Fibroblast of peridontal ligament (primary cell): ENCODE results near the gene CARS1.
"Not testable (repeated sequence)": the region's sequence is repeated elsewhere in the genome, so short reads cannot be mapped to it uniquely, and the experiment has no call there.

Experiments used
- DNase-seq: peaks from one replicate; pipeline ENCODE4 v3.0.0-alpha.2; 2010; ENCODE audit errors: extremely low read depth

CARS1 gene

DNA sequence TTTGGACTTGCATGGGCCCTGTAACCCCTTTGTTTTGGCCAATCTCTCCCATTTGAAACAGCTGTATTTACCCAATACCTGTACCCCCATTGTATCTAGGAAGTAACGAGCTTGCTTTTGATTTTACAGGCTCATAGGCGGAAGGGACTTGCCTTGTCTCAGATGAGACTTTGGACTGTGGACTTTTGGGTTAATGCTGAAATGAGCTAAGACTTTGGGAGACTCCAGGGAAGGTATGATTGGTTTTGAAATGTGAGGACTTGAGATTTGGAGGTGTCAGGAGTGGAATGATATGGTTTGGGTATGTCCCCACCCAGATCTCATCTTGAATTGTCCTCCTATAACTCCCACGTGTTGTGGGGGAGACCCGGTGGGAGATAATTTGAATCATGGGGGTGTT, 6.2 kb upstream of the CARS1 start:
- DNase-seq: not testable (repeated sequence)

DNA sequence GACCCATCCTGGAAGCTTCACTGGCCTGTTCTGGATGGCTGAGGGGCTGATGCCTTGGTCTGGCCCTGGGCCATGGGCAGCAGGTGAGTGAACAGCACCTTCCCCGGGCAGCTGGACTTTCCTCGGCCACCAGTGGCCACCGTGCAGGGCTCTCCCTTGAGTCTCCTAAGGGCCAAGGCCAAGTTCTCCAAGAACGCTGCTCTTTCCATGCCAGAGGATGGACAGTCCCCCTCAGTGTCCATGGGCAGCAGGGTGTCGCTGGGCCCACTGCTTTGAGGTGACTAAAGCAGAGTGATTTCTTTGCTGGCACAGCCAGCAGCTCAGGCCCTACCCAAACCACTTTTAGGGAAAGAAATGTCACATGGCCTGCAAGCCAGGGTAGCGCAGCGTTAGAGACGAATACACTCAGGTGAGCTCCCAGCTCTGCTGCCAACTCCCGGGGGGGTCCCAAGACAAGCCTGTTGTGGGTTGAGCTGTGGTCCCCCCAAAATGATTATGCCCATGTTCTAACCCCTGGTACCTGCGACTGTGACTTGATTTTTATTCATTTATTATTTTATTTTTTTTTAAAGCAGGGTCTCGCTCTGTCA, 3.3 kb upstream of the CARS1 start:
- DNase-seq: no peak

GRCh38 chr11:3058753-3059664, 1.8 kb upstream of the CARS1 start:
- DNase-seq: peak; percentile 81

DNA sequence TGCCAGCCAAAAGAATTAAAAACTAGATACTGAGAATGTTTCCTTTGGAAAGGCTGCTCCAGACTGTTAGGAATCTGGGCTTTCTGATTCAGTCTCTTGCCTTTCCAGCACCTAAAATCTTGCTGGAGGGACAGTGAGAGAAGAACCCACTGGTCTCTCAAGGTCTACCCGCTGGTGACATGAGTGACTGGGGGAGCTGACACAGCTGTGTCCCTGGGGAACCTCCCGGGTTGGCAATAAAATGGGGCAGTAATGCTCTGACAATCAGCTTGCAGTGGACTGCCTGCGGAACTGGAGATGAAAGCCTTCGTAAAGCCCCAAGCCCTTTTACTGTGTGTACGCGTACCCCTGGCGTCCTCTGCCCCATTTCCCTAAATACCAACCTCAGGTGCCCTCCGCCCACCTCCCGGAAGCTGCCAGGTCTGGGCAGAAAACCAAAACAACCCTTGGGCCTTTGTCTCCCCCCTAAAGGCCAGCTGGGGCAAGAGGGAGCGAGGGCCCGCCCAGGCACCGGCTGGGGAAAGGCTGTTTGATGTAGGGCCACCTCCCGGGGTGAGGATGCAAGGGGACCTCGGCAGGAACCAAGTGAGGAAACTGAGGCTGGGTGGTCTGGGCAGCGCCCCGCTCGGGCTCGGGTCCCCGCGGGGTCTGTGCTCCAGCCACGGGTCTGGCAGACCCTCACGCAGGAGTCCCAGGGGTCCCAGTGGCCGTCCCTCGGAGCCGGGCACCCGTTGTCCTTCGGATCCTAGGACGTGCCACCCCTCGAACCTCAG, 741 bp downstream of the CARS1 start:
- DNase-seq: no peak

- no peak for DNase-seq
Observed at GRCh38 chr11:3055891-3056290, 1.3 kb downstream of the CARS1 start.

DNA sequence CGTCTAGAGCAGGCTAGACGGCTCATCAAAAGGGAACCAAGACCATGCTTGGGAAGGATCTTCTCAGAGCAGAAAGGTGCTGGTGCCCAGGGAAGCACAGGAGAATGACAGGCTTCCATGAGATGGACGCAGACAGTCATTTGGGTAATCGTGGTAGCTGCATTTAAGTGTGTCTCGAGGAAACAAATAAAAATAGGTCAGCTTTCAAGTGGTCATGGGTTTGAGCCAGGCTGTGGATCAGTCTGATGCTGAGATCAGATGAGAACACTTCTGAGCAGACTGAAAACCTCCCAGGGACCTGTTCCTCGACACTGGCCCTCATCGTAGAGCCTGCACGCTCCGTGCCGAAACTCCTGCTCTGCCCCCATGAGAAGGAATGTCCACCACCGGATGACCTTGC, 4.7 kb downstream of the CARS1 start:
- no peak for DNase-seq

GRCh38 chr11:3052109-3052479, 5.1 kb downstream of the CARS1 start:
- no peak for DNase-seq

DNA sequence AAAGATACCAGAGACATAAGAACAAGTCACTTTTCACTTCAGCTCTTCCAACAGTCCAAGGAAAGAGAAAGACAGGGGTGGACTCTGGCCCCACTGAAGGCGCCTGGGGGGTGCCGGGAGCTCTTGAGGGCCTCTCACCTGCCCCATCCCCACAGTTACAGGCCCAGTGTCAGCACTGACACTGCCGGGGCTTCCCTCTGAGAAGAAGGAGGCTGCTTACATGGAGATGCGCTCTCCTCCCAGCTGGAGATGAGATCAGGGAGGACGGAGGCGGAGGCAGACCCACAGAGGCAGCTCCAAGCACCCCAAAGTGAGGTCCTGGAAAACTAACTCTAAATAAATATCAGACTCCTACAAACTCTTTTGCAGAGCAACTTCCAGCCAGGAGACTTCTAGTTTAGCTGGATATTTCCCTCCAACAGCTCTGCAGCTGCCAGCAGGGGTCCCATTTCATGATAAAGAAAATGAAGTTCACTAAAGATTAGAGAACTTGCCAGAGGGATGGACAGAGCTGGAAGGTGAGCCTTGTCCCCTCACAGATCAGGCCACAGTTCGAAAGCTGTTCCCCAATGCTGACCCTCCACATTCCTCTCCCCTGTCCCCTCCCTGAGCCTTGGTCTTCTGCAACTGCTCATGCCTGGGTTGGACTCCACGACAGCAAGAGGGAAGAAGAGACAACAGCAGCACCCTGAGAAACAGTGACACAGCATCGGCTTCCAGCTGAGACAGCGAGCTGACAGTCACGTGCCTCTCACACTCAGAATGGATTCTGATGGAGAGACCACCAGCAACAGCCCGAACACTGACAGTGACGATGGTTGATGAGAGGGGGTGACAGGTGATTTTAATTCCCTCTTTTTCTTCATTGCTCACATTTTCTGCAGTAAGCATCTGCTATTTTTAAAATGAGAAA, 5.8 kb downstream of the CARS1 start:
- DNase-seq: no peak

DNA sequence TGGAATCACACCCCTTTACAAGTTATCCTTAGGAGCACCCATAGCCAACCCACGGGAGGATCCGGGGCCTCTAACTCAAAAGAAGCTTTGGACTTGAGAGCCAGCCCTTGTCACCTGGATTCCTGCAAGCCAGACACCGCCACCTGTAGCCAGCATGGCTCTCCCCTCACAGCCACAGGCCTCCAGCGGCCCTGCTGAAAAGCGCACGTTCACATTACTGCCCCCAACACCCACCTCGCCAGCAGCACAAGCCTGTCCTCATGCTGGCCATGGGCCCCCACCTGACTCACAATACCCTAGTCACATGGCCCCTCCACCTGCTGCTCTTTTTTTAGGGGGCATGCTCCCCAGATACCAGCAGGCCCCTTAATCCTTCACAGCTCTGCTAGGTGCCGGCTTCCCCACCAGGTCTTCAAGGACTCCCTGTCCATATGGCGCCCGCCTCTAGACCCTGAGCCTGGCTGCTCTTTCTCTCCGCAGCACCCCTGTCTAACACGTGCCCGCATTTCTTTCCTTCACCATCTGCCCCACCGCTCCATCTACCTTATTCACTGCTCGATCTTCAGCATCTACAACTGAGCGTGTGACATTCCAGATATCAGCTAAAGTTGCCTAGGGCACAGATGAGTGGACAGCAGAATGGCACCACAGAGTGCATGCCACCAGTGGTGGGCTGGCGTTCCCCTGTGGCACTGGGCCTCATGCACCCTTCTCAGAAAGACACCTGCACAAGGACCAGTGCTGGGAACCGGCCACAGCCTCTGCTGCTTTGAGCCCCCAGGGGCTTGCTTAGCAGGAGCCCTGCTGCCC, 6.6 kb downstream of the CARS1 start:
- no peak for DNase-seq

DNA sequence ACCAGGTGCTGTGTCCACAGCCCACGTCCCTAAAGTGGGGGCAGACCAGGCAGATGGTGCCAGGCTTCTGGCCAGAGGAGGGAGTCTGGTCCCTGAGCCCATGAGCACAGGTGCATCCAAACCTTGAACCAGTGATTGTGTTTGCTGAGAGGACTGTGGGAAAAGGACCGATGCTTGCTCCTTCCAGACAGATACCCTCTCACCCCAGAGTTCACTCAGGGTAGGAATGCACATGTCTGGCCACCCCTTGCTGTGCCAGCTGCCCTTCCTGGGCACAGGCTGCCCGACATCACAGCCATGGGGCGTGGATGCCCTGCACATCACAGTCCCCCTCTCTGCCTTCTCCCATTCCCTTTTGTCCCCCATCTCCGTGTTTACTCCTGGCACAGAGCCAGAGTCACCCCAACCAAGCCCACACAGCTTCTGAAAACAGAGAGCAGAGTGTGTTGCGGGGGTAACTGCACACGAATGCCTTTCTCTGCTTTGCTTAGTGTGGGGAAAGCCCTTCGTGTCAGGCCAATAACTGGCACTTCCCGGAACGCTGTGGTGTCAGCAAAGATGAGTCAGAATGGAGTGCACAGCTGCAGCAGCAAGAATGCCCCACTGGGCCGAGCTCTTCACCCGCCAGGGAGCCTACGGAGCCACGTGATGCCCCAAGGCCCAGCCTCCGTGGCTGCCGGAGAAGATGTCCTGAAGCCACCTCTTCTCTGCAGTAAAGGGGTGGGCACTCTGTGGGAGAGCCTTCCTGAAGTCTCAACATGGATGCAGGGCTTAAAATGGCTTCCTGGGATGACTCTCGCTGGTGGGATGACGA, 7.6 kb downstream of the CARS1 start:
- peak; percentile 97 for DNase-seq

- DNase-seq: no peak
Observed at GRCh38 chr11:3047637-3048036, 9.6 kb downstream of the CARS1 start.

- no peak for DNase-seq
Observed at GRCh38 chr11:3046641-3047040, 10.6 kb downstream of the CARS1 start.

- no peak for DNase-seq
Observed at GRCh38 chr11:3046190-3046589, 11.0 kb downstream of the CARS1 start.

DNA sequence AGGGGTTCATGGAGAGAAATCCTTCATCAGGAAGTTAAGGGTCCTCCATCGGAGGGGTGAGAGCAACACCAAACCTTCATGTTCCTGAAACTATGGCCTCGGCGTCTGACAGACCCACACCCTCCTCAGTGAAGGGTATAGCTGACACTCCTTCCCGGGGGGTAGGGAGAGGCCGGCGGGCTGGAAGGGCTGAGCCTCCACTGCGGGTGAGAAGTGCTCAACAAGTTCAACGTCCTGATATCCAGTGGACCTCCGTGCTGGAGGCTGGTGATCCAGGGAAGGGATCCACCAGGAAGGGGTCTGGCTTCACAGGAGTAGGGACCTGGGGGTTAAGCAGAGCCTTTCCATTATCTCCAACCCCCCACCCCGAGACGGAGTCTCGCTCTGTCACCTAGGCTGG, 12.3 kb downstream of the CARS1 start:
- no peak for DNase-seq

- no peak for DNase-seq
Observed at GRCh38 chr11:3044004-3044403, 13.2 kb downstream of the CARS1 start.

- DNase-seq: peak; percentile 41
Observed at GRCh38 chr11:3043315-3043871, 13.8 kb downstream of the CARS1 start.

- no peak for DNase-seq
Observed at GRCh38 chr11:3042496-3043314, 14.5 kb downstream of the CARS1 start.

GRCh38 chr11:3041699-3042441, 15.4 kb downstream of the CARS1 start:
- DNase-seq: no peak
